NCI-H510A (cell line): ENCODE measurements around the gene GATA5.

ENCODE experiments used
- DNase-seq: peaks from one replicate; lab custom pipeline; 2025; lab: John Stamatoyannopoulos, UW

The GATA5 gene

GRCh38 chr20:62454904-62455636, 20.7 kb downstream of the GATA5 start:
- no peak for DNase-seq

GRCh38 chr20:62453186-62453808, 22.5 kb downstream of the GATA5 start:
- DNase-seq: no peak

DNA sequence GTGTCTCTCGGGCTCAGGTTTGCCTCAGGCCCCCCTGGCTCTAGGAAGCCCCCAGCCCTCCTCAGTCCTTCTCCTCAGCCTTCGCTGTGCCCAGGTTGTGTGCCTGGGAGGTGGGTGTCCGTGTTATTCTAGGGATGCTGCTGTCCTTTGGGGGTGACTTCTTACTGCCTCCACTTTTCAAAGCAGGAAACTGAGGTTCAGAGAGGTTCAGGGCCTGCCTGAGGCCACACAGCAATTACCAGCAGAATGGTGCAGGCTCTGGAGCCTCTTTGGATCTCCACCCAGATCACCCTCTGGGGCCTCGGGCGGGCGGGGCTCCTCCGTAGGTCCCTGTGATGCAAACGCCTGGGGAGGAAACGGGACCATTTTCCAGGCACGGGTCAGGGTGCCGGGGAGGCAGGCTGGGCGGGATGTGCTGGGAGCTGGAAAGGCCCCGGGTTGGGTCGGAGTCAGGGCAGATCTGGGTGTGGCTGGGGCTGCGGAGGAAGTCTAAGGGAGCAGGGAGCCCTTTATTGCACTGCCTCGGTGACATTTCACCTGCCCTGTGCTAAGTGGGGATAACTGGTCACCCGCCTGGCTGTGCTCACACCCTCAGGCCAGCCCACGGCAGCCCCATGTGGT, 23.2 kb downstream of the GATA5 start:
- DNase-seq: no peak

GRCh38 chr20:62451970-62452369, 23.8 kb downstream of the GATA5 start:
- DNase-seq: no peak

DNA sequence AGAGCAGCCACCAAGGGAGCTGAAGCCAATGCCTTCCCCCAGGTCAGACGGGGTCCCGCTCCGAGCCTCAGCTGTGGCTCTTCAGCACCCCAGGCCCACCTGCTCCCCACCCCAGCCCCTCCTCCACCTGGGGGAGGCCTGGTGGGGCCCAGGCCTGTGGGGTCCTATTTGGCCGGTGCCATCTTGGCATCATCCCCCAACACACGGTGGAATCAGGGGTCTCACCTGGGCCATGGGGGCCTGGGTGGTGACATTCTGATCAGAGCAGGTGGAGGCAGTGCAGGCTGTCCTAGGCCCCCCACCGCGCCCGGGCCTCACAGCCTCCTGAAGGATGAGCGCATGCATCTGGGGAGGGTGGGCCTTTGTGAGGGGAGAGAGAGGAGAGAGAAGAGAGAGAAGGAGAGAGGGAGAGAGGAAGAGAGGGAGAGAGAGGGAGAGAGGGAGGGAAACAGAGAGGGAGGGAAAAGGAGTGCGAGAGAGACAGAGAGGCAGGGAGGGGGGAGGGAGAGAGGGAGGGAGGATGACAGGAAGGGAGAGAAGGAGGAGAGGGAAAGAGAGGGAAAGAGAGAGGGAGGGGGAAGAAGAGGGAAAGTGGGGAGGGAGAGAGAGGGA, 24.5 kb downstream of the GATA5 start:
- DNase-seq: no peak

DNA sequence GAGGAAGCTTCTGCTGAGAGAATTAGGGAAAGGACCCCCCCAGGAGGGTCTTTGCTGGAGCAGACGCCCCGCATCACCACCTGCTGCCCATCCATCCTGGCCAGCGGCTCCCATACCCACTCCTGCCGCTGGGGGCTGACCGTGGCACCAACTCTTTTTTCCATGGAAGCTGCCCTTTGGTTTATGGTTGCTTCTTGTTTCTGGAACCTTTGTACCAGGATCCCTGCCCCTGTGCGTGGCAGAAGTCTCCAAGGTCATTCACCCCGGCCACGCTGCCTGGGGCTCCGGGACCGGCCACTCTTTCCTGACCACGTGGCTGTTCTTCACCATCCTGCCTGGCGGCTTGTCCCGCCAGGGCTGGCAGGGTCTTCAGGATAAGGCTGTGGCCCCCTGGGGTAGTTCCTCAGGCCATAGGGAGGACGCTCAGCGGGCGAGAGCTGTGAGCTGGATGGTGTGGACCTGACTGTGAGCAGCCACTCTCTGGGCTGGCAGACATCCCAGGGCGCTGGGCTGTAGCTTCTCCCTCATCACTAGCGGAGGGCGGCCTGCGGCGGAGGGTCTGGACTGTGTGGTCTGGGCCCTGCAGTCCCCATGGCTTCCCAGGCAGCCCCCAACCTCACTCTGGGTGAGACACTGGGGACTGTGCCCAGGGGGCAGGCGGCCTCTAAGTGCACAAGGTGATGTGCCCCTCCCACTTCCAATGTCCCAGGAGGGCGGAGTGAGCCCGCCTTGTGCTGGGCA, 25.7 kb downstream of the GATA5 start:
- no peak for DNase-seq

DNA sequence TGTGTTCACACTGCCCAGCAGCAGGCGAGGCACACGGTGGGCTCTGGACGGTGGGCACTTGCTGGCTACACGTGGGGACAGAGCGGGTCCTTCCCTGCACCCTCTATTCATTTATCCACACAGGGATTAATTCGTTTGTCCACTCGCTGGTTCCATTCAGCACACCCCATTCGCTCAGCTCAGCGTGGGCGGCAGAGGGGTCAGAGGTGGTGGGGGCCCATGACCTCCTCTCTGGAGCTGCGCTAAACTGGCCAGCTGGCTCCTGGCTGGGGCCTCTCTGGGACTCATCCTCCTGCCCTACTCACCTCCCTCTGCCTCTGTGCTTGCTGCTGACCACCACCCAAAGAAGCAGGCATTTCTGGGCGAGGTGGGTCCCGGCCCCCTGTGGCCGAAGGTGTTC, 27.0 kb downstream of the GATA5 start:
- DNase-seq: no peak

DNA sequence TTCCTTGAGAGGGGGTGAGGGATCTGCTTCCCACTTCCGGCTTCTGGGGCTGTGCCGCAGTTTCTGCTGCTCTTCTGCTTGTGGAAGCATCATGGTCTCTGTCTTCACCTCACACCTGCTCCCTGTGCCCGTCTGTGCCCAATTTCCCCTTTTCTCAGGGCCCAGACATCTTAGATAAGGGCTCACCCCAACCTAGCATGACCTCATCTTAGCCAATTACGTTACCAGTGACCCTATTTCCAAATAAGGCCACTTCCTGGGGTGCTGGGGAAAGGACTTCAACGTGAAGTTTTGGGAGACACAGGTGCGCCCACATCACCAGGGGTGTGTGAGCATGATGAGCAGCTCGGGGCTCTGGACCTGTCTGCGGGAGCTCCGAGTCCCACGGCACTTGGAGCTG, 27.8 kb downstream of the GATA5 start:
- no peak for DNase-seq

- no peak for DNase-seq
These were observed 28.6 kb downstream of the GATA5 start for GRCh38 chr20:62446888-62447869.

GRCh38 chr20:62446481-62446880, 29.3 kb downstream of the GATA5 start:
- no peak for DNase-seq

DNA sequence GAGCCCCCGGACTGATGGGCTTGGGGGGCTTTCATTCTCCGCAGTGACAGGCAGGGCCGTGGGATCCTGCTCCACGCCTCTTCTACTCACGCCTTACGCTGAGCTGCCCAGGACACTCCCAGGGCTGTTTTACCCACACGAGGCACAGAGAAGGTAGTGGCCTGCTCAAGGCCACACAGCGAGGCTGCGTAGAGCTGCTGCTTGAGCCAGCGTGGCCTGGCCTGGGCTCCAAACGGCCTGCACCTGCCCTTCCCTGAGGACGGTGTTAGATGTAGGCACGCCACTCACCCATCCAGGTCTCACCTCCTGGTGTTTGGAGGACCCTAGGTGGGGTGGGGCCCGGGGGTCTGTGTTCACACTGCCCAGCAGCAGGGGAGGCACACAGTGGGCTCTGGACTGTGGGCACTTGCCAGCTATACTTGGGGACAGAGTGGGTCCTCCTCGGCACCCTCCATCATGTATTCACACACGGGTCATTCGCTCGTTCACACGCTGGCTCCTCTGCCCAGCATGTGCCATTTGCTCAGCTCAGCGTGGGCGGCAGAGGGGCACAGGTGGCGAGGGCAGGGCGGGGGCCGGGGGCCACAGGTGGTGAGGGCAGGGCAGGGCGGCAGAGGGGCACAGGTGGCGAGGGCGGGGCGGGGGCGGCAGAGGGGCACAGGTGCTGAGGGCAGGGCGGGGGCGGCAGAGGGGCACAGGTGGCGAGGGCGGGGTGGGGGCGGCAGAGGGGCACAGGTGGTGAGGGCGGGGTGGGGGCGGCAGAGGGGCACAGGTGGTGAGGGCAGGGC, 30.0 kb downstream of the GATA5 start:
- DNase-seq: no peak

DNA sequence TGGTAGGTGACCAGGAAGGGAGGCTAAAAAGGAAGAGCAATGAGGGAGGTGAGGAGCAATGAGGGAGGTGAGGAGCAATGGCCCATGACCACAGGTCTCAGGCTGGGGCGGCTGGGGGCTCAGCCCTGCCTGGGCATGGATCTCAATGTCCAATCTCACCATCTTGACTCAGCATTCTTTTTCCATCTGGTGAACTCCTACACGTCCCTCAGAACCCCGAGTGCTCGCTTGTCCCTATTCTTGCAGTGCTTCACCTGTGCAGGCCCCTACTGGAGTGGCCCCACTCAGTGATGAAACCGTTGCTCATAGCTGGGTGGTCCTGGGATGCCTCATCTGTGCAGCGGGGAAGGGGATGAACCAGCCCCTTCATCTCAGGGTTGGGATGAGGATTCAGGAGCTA, 31.5 kb downstream of the GATA5 start:
- DNase-seq: no peak

GRCh38 chr20:62441987-62442539, 33.7 kb downstream of the GATA5 start:
- DNase-seq: no peak

GRCh38 chr20:62439218-62439617, 36.6 kb downstream of the GATA5 start:
- DNase-seq: no peak

DNA sequence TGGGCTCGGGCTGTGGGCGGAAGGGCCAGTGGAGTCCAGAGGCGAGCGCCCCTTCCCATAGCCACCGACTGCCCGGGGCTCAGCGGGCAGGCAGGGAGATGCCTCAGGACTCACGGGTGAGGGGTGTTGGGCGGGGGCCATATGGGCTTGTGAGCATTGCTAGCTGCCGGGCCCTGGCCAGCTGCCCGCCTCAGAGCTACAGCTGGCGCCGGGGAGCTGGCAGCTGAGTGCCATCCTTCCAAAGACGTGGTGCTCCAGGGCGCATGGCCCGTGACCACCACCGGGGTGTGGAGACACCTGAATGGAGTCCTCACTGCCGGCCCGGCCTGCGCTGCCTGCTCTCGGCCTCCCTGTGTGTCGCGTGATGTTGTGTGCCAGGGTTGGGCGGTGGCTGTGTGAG, 37.9 kb downstream of the GATA5 start:
- no peak for DNase-seq

DNA sequence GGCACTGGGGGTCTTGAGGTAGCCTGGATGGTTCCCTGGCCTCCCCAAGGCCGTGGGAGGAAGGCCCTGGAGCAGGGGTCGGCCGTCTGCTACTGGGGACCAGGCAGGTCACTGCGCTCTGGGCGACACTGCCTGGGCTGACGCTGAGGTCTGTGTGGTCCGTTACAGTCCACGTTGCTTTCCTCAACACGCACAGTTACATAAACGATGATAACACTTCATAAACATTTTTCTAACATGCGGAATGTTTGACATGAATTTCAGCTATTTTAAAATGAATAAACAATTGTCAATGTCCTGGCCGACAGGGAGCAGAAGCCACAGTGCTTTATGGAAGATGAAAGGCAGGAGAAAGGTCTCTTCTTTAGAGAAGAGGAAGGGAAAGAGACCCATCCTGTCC, 38.3 kb downstream of the GATA5 start:
- DNase-seq: no peak

- no peak for DNase-seq
These were observed 39.1 kb downstream of the GATA5 start for GRCh38 chr20:62436692-62437091.

DNA sequence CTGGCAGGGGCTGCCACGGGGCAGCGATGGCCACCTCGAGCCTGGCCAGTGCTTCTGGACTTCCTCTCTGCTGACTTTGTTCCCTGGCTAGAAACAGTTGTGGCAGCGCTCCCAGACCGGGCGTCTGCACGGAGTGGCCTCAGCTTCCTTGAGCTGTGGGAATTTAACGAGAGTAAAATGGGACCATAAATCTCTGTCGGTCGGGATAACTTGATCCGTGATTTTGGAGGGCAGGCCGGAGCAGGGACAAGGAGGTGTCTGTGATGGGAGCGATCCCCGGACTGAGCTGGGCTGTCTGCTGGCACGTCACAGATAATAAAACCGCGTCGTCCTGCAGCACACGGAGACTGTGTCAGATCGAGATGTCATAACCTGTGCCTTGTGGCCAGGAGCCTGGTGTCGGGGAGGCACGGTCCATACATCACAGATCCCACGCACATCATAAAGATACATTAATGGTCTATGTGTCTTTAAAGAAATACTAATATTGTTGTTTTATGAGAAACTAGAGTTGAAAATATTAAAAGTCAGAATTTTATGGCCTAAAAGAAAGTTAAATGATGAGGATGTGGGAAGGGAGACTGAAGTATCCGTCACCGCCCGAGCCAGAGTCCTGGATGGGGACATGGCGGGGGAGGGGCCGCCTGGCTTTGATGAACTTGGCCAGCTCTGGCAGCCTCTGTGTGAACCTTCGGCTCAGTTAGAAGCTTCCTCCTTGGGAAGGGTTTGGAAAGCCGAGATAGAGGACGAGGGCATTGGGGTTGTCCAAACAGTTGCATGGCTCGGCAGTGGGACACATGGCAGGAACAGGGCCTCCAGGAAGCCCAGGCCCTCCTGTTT, 41.9 kb downstream of the GATA5 start:
- DNase-seq: no peak

DNA sequence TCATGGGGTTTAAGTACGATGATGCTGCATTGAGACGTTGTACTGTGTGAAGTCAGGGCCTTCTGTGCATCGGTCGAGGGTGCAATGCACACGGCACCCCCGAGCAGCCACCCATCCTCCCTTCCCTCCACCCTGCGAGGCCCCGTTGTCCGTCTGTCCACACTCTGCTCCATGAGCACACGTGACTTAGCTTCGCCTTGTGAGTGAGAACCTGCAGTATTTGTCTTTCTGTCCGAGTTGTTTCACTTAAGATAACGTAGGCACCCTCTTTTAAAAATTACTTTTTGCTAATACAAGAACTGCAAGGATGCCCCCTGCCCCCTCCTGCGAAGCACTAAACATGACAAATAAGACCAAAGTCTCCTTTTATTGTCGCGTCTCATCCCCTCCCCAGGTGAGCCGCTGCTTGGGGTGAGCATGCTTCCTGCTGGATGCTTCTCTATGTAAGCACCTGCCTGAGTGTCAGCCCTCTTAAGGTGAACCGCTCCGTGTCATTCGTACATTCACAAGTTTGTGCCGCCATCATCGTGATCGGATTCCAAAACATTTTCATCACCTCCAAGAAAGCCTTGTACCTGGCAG, 44.8 kb downstream of the GATA5 start:
- DNase-seq: peak; percentile 15
